Fibroblast of skin of left biceps (primary cell): Measurements from ENCODE around the gene SHISAL2A.

Experiments used
- DNase-seq, 2 experiments: peaks; one replicate each; pipeline ENCODE4 v3.0.0-alpha.2; 2013; ENCODE audit warnings: low read depth in 2 of 2

SHISAL2A gene

GRCh38 chr1:52632732-52633290 lies at the start of gene SHISAL2A:
Gene SHISAL2A (plus strand): TSS chr1:52633168. CDS start chr1:52633494, 326 bp downstream.
- no peak for DNase-seq

- no peak for DNase-seq
Observed at GRCh38 chr1:52585474-52585873, 47.5 kb upstream of the SHISAL2A start.

- DNase-seq = no peak
Observed at GRCh38 chr1:52588027-52588426, 44.9 kb upstream of the SHISAL2A start.

- no peak for DNase-seq
Observed at GRCh38 chr1:52588535-52588934, 44.4 kb upstream of the SHISAL2A start.

GRCh38 chr1:52590266-52590665 lies 42.7 kb upstream of the SHISAL2A start:
- no peak for DNase-seq

- no peak for DNase-seq
Observed at GRCh38 chr1:52592637-52593323, 40.2 kb upstream of the SHISAL2A start.

GRCh38 chr1:52593495-52593894 lies 39.5 kb upstream of the SHISAL2A start:
- DNase-seq = no peak

GRCh38 chr1:52595061-52595460 lies 37.9 kb upstream of the SHISAL2A start:
- no peak for DNase-seq

- DNase-seq = no peak
Observed at GRCh38 chr1:52597912-52598311, 35.1 kb upstream of the SHISAL2A start.

- no peak for DNase-seq
Observed at GRCh38 chr1:52598729-52599128, 34.2 kb upstream of the SHISAL2A start.

GRCh38 chr1:52599236-52599635 lies 33.7 kb upstream of the SHISAL2A start:
- DNase-seq = no peak

- no peak for DNase-seq
Observed at GRCh38 chr1:52600533-52601179, 32.3 kb upstream of the SHISAL2A start.

- DNase-seq = no peak
Observed at GRCh38 chr1:52601519-52601918, 31.4 kb upstream of the SHISAL2A start.

- DNase-seq = peak in 1 of 2 experiments; percentile 23
Observed at GRCh38 chr1:52601991-52602855, 30.7 kb upstream of the SHISAL2A start, which contains the start of gene GPX7. Gene GPX7 (plus strand): TSS chr1:52602371. CDS start chr1:52602410, 39 bp downstream.

GRCh38 chr1:52602856-52603600 lies 29.9 kb upstream of the SHISAL2A start:
- DNase-seq = no peak

GRCh38 chr1:52603630-52604029 lies 29.3 kb upstream of the SHISAL2A start:
- no peak for DNase-seq

GRCh38 chr1:52604063-52604770 lies 28.8 kb upstream of the SHISAL2A start:
- DNase-seq = no peak

- DNase-seq = no peak
Observed at GRCh38 chr1:52613636-52614373, 19.2 kb upstream of the SHISAL2A start.

GRCh38 chr1:52614671-52615070 lies 18.3 kb upstream of the SHISAL2A start:
- DNase-seq = no peak

- no peak for DNase-seq
Observed at GRCh38 chr1:52615489-52616042, 17.4 kb upstream of the SHISAL2A start.
